ENCODE results near the gene LMO2.
"Not testable (repeated sequence)": the region's sequence is repeated elsewhere in the genome, so short reads cannot be mapped to it uniquely, and the experiment has no call there.

The LMO2 gene

GRCh38 chr11:33859306-33859705, 32.6 kb downstream of the LMO2 start:
- DNase-seq, result no peak

GRCh38 chr11:33857933-33858371, 33.9 kb downstream of the LMO2 start:
- peak; percentile 28 for DNase-seq

DNA sequence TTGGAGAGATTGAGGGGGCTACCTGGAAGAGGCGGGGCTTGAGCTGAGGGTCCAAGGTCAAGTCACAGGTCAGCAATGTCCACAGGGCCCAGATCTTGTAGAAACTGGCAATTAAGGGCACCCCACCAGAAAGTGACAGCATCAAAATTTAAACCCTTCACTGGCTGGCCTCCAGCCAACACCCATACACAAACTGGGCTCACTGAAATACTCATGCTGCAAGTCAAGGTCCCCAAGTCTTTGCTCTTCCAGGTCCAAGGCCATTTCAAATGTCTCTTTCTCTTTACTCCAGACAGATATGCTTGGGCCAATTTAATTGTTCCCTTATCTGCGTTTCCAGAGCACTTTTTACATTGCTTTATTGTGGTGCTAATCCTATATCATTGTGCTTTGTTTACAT, 36.4 kb downstream of the LMO2 start:
- DNase-seq, result no peak

DNA sequence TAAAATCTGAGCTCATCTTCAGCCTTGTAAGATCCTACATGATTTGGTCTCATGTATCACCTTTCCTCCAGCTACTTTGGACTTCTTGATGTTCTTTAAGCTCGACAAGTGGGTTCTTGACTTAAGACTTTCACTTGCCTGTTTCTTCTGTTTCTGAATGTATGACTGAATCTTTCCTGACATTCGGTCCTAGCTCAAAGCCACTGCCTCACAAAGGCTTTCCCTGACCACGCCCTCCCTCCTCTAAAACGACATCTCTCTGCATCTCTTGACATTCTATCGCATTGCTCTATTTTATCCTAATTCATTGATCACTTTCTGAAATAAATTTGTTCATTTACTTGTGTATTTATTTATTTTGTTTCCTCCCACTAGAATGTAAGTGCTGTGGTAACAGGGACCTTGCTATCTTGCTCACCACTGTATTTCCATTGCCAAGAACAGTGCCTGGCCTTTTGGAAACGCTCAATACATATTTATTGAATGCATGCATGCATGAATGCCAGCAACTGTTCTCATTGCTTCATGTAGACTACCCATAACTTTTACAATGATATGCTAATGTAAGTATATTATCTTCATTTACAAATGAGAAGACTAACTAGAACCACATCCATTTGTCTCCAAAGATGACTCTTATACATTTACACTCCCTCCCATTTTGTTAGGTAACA, 43.0 kb downstream of the LMO2 start:
- DNase-seq, result no peak

- no peak for DNase-seq
Measured at GRCh38 chr11:33847251-33847650, 44.6 kb downstream of the LMO2 start.

GRCh38 chr11:33844236-33844635, 47.6 kb downstream of the LMO2 start:
- no peak for DNase-seq

GRCh38 chr11:33843018-33843417, 48.9 kb downstream of the LMO2 start:
- DNase-seq, result no peak

- no peak for DNase-seq
Measured at GRCh38 chr11:33842236-33842915, 49.5 kb downstream of the LMO2 start.

- not testable (repeated sequence) for DNase-seq
Measured at GRCh38 chr11:33838234-33838633, 53.6 kb downstream of the LMO2 start.

- not testable (repeated sequence) for DNase-seq
Measured at GRCh38 chr11:33837334-33837733, 54.5 kb downstream of the LMO2 start.

DNA sequence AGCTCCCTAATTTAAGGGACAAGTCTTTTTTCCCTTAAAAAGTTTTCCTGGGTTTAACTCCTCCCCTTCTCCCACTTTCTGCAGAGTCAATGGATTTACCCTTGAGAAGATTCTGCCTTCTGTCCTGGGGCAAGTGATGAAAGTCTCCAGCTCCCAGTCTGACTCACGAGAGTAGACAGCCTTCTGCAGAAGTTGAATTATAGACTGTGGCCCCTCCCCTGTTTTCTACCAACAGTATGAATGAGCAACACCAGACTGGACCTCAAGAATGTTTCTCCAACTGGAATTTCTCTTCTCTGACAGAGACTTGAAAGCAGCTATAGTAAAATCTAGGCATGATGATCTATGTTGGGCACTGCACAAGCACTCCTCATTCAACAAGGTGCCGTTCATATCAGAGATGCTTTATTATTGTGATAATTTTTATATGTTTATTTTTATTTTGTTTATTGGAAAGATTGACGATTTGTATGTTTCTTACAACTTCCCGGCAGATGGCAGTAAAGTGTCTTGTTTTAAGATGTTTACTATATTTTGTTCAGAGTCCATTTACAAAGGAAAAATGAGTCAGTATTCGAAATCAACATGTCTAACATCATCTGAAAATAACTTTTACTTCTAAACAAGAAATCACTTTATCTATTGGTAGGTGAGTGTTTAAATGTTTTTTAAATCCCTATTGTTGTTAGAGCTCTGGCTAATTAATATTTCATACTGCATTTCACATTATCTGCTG, 56.6 kb downstream of the LMO2 start:
- no peak for DNase-seq

DNA sequence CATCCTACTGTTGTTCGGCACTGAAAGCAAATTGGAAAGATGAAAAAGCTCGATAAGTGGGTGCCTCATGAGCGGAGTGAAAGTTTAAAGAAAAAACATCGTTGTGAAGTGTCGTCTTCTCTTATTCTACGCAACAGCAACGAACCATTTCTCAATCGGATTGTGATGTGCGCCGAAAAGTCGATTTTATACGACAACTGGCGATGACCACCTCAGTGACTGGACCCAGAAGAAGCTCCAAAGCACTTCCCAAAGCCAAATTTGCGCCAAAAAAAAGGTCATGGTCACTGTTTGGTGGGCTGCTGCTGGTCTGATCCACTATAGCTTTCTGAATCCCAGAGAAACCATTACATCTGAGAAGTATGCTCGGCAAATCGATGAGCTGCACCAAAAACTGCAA, 59.2 kb downstream of the LMO2 start:
- DNase-seq, result no peak

GRCh38 chr11:33830903-33831648, 60.8 kb downstream of the LMO2 start:
- no peak for DNase-seq

DNA sequence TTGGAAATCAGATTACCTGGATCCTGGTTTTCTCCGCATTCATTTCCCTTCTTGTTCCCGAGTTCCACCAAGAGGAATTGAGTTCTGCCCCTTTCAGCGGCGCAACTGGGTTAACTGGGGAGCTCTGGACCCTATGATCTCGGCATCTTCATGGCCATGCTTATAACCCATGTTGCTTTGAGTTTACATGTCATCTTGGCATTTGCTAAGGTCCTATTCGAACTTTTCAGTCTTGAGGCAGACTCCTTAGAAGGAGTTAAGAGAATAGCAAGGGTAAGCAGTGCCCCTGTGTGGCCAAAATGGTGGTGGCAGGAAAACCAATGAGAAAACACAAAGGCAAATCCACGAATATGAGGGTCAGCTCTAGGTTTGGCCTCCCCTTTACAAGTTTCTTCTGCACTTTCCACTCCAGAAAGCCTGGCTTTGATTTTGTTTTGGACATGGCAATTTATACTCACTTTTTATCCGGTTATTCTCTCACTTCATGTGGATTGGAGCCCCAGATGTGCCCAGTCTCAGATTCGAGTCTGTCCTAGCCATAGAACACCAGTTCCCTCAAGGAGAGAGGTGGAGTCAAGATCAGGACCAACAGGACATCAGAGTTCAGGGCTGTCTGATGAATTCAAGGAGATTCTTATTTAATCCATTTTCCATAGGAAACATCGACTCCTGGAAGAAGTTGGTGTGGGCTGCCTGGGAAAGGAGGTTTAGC, 62.3 kb downstream of the LMO2 start:
- DNase-seq, result no peak

- DNase-seq, result no peak
Measured at GRCh38 chr11:33828604-33829429, 63.1 kb downstream of the LMO2 start.

GRCh38 chr11:33827206-33827605, 64.7 kb downstream of the LMO2 start:
- no peak for DNase-seq

GRCh38 chr11:33825854-33826560, 65.9 kb downstream of the LMO2 start:
- DNase-seq, result no peak

GRCh38 chr11:33822981-33823380, 68.9 kb downstream of the LMO2 start:
- DNase-seq, result not testable (repeated sequence)

DNA sequence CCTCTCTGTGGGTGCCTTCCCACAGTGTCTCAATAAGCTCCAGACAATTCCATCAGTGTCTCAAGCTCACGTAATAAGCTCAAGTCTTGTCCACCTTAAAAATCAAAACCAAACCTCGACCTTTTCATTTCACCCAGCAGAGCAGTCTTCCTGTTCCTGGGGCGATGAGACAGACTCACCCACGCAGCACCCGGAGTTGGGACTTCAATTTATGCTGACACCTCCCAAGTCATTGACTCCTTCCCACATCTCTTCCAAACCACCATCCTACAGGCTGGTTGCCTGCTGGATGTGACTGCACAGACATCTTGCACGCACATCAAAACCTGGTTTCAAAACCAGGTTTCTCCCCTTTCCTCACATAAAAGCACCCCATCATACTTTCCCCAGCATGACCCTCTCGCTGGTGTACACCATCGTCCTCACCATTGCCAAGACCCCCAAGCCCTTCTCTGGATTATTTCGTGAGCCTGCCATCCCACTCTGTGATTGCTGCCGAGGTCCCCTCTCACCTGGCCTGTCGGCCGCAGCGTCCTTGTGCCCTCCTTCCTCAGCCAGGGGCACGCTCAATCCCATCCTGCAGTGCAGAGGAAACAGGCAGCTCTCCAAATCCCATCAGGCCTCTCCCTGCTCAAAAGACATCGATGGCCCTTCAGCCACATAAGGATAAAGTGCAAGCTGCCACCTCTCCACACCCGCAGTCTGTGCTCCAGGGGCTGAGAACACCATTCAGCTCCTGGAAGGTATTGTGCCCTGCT, 72.4 kb downstream of the LMO2 start:
- no peak for DNase-seq

Measured in NCI-H1417 treated with DMSO at 0.1 percent for 48 hours (cell line).